Measurements from ENCODE around the gene PRKCA. TPM values are rescaled to one million over a fixed set of nuclear protein-coding genes. Genes with fewer than 3 reads are reported as not detected.
A peak's percentile ranks its signal among the peaks of the same experiment; 100 is the strongest.

Gene PRKCA
- total and polyA plus RNA-seq, 10 of the 15 experiments (the other 5 are each of a cell fraction or from before 2014, with no cell fraction given), result 0.11 to 14.6 (median 0.72) TPM

- TF ChIP-seq SREBF1 (IDR thresholded peaks at IDR 0.05; ENCODE audit: low read length), result no peak
These were observed 348.1 kb downstream of the PRKCA start (continued) for GRCh38 chr17:66650544-66650877.

GRCh38 chr17:66652840-66653507 is 350.6 kb downstream of the PRKCA start:
- no peak for TF ChIP-seq TCF3 (IDR thresholded peaks at IDR 0.05; ENCODE audit: borderline replicate concordance, insufficient read depth, low read depth, low read length)
- TF ChIP-seq SIX5 (IDR thresholded peaks at IDR 0.05; ENCODE audit: low read depth, low read length, severe bottlenecking), result no peak
- no peak for TF ChIP-seq TARDBP (IDR thresholded peaks at IDR 0.05; ENCODE audit: borderline replicate concordance)
- TF ChIP-seq RUNX3 (IDR thresholded peaks at IDR 0.05; ENCODE audit: low read length), result no peak
- peak in 1 of 2 experiments; percentile 13; a peak in 1 of 4 replicates for TF ChIP-seq IKZF2 (IDR thresholded peaks at IDR 0.05)
- 0 out of 2 replicates have a peak, but pooled peaks have one; percentile 14 for TF ChIP-seq JUND (IDR thresholded peaks at IDR 0.05; ENCODE audit: low read depth, low read length)
- CTCF ChIA-PET, result interaction anchor here (1.1 kb wide), 2 partner anchors 17 to 19 kb away, joined by 3 read pairs; no protein-coding TSS in a partner anchor
- no peaks in the 10 kb centered on the region for H4K20me1 ChIP-seq (ENCODE audit: control insufficient read depth, insufficient read depth)
- no peaks in the 10 kb centered on the region for H3K79me2 ChIP-seq (ENCODE audit: control insufficient read depth, insufficient read depth, low read length)
- no peak for FAIRE-seq
- 20% methylated on average over 6 of the region's 6 CpGs for WGBS (ENCODE audit: insufficient coverage, insufficient replicate concordance, low lambda C conversion rate, missing lambda C conversion rate)
- ATAC-seq, result peak; percentile 64
- no peak overlapping the region for H3K4me2 ChIP-seq (ENCODE audit: control insufficient read depth, insufficient read depth)
- in situ Hi-C loops (cut with MboI), result no loop called here
- intact Hi-C loops (cut with micrococcal nuclease; ENCODE audit: unreplicated experiment), result no loop called here
- H3K4me1 ChIP-seq (ENCODE audit: control insufficient read depth, insufficient read depth, low read length), result no peaks in the 10 kb centered on the region
- H3K36me3 ChIP-seq (ENCODE audit: control insufficient read depth in 2 of 2, insufficient read depth in 2 of 2, low read length in 1 of 2), result no peaks in the 10 kb centered on the region
- no peak overlapping the region for H2AFZ ChIP-seq (ENCODE audit: control insufficient read depth, low read depth, low read length)
- H3K27ac ChIP-seq (ENCODE audit: control insufficient read depth, insufficient read depth), result no peak overlapping the region
- SMC1A ChIA-PET (ENCODE audit: uncharacterized antibody, unreplicated experiment), result interaction anchor here (0.8 to 2.0 kb wide), 6 partner anchors 9 to 63 kb away, joined by 3 to 7 read pairs (median 4); no protein-coding TSS in a partner anchor
- no peak overlapping the region for H3K9ac ChIP-seq (ENCODE audit: control insufficient read depth, insufficient read depth, low read length)
- POLR2A ChIA-PET, result no interaction called here
- no peaks in the 10 kb centered on the region; the same call in 2 of the 3 replicates for H3K9me3 ChIP-seq (replicated peaks; ENCODE audit: control insufficient read depth, insufficient read depth, low read length)
- peaks cover 0 to 6% of the 10 kb centered on the region in 2 experiments; a peak in 1 of 4 replicates for H3K27me3 ChIP-seq (replicated peaks in 1 of 2; ENCODE audit: control insufficient read depth in 2 of 2, insufficient read depth in 2 of 2, low read length in 1 of 2)
- DNase-seq (ENCODE audit: low read depth, low spot score), result no peak
- no peak overlapping the region for H3K4me3 ChIP-seq
- RAD21 ChIA-PET (ENCODE audit: unreplicated experiment), result interaction anchor here (0.6 kb wide), 2 partner anchors 43 to 105 kb away, joined by 3 read pairs; no protein-coding TSS in a partner anchor
- no TSS peak for BruUV-seq (replicated peaks)

All from GM12878 (cell line).